K562 (cell line): ENCODE data around the gene NR4A2. TPM values are rescaled to one million over a fixed set of nuclear protein-coding genes. Genes with fewer than 3 reads are reported as not detected.
A peak's percentile ranks its signal among the peaks of the same experiment; 100 is the strongest.

ENCODE experiments used
- ATAC-seq: fragments of 200-7000 bp; cut with Tn5 transposase; 3 replicates; pipeline ENCODE4 v1.9.1; 2020; ENCODE audit warnings: moderate library complexity
- BruUV-seq: library from RNA; stranded (reverse); fragments of 400-500 nt; replicated peaks from 2 replicates; lab custom pipeline; 2021; lab: Mats Ljungman, UMichigan
- CTCF ChIA-PET: fragments of 300-600 bp; formaldehyde crosslinking; extraction: SDS; loops from one replicate; lab custom pipeline; 2021; ENCODE audit warnings: low intra/inter-chr PET ratio; lab: Yijun Ruan, JAX
- POLR2A ChIA-PET: fragments of 300-600, 350-650 bp; sonication (Branson Sonifier 250); formaldehyde crosslinking; extraction: SDS; loops from one replicate; lab custom pipeline; 2021; ENCODE audit warnings: antibody characterized with exemption, inconsistent platforms; lab: Yijun Ruan, JAX
- DNase-seq, 4 experiments: peaks; one replicate each; pipeline versions ENCODE4 v3.0.0 to v3.0.0-alpha.2; 2011 to 2018; ENCODE audit warnings: low spot score in 3 of 4, mixed read lengths in 3 of 4; ENCODE audit errors: extremely low read depth in 1 of 4
- FAIRE-seq: peaks from 2 replicates; lab custom pipeline; 2011; peaks lifted over from hg19 to GRCh38; lab: Jason Lieb, UNC
- H2AFZ ChIP-seq: 2 replicates; pipeline ENCODE4 v1.6.0; 2011; ENCODE audit warnings: low read depth, low read length, control low read depth, inconsistent platforms
- H3K27ac ChIP-seq: fragments of 200-600 bp; 3 replicates; pipeline ENCODE4 v1.8.0; 2011; ENCODE audit warnings: low read depth, mild to moderate bottlenecking, control low read depth, inconsistent platforms, low read length, moderate library complexity, mixed read lengths; ENCODE audit errors: extremely low read depth
- H3K27me3 ChIP-seq, 2 experiments: fragments of 300-600 bp in 1 of 2; 2 replicates in 1 of 2; 3 replicates in 1 of 2; pipeline versions ENCODE4 v1.6.0 to v1.8.0; 2011; ENCODE audit warnings: inconsistent platforms in 2 of 2, low read length in 2 of 2, mild to moderate bottlenecking in 1 of 2, mixed read lengths in 1 of 2, moderate library complexity in 1 of 2; ENCODE audit not compliant: control insufficient read depth in 2 of 2, insufficient read depth in 2 of 2
- H3K36me3 ChIP-seq: fragments of 300-600 bp; 3 replicates; pipeline ENCODE4 v1.8.0; 2011; ENCODE audit warnings: mild to moderate bottlenecking, low read length, inconsistent platforms; ENCODE audit not compliant: control insufficient read depth, insufficient read depth
- H3K4me1 ChIP-seq, 2 experiments: fragments of 200-600 bp in 1 of 2; replicated peaks in 1 of 2; 2 replicates in 1 of 2; 3 replicates in 1 of 2; pipeline versions ENCODE4 v1.5.1 to v1.8.0; 2011; ENCODE audit warnings: inconsistent platforms in 2 of 2, low read length in 2 of 2, mild to moderate bottlenecking in 1 of 2, mixed read lengths in 1 of 2, moderate library complexity in 1 of 2; ENCODE audit not compliant: control insufficient read depth in 2 of 2, insufficient read depth in 2 of 2
- H3K4me2 ChIP-seq: 2 replicates; pipeline ENCODE4 v1.6.1; 2011; ENCODE audit warnings: low read length, control low read depth, inconsistent platforms, mixed read lengths; ENCODE audit not compliant: insufficient read depth
- H3K4me3 ChIP-seq: fragments of 200-600 bp; sonication (generic), shearing (Covaris generic); 2 replicates; pipeline ENCODE4 v1.5.1; 2016; ENCODE audit warnings: control low read depth, inconsistent platforms
- H3K79me2 ChIP-seq: fragments of 200-600 bp; 3 replicates; pipeline ENCODE4 v1.8.0; 2011; ENCODE audit warnings: low read length, inconsistent platforms; ENCODE audit not compliant: control insufficient read depth, insufficient read depth
- H3K9ac ChIP-seq, 2 experiments: 2 replicates each; pipeline versions ENCODE4 v1.6.0 to v1.6.1; 2011; ENCODE audit warnings: low read depth in 2 of 2, low read length in 2 of 2, control low read depth in 1 of 2, inconsistent platforms in 1 of 2, mild to moderate bottlenecking in 1 of 2, mixed read lengths in 1 of 2; ENCODE audit not compliant: insufficient read depth in 1 of 2
- H3K9me1 ChIP-seq: one replicate; pipeline ENCODE4 v1.6.0; 2011; ENCODE audit warnings: inconsistent platforms, mild to moderate bottlenecking, low read length, moderate library complexity; ENCODE audit not compliant: control insufficient read depth, insufficient read depth
- H3K9me3 ChIP-seq: replicated peaks from 2 replicates; pipeline ENCODE4 v1.5.1; 2011; ENCODE audit warnings: low read depth, low read length, inconsistent platforms; ENCODE audit not compliant: control insufficient read depth, insufficient read depth
- H4K20me1 ChIP-seq: replicated peaks from 2 replicates; pipeline ENCODE4 v1.6.1; 2011; ENCODE audit warnings: low read length, inconsistent platforms, mixed read lengths; ENCODE audit not compliant: control insufficient read depth, insufficient read depth
- E2F1 ChIP-seq: sonication (generic); formaldehyde crosslinking; IDR thresholded peaks from 2 replicates; pipeline ENCODE4 v1.8.1; 2023; ENCODE audit warnings: mild to moderate bottlenecking, missing genetic modification reagents, moderate library complexity
- KDM4B ChIP-seq, 2 experiments: fragments of 450-650 bp in 1 of 2; sonication (generic) in 1 of 2; IDR thresholded peaks; 2 replicates each; pipeline ENCODE4 v1.6.1; 2016 to 2017; ENCODE audit warnings: borderline replicate concordance in 2 of 2, antibody characterized with exemption in 1 of 2, low read depth in 1 of 2, mild to moderate bottlenecking in 1 of 2
- MAZ ChIP-seq, 2 experiments: fragments of 450-650 bp in 1 of 2; sonication (generic) in 1 of 2; formaldehyde crosslinking; IDR thresholded peaks in 1 of 2; conservative IDR thresholded peaks in 1 of 2; 2 replicates each; pipeline versions ENCODE4 v1.4.0 to v1.5.0; 2020; ENCODE audit warnings: mild to moderate bottlenecking in 1 of 2, missing genetic modification reagents in 1 of 2
- MYC ChIP-seq, 2 experiments: fragments of 250-450 bp in 1 of 2; sonication (Bioruptor Pico) in 1 of 2; IDR thresholded peaks; 2 replicates each; pipeline versions ENCODE4 v1.5.1 to v1.6.1; 2012 to 2021; ENCODE audit warnings: low read depth in 2 of 2, borderline replicate concordance in 1 of 2, improper control_type of control experiment in 1 of 2, low read length in 1 of 2, mild to moderate bottlenecking in 1 of 2, moderate library complexity in 1 of 2
- NFRKB ChIP-seq: fragments of 450-650 bp; IDR thresholded peaks from 2 replicates; pipeline ENCODE4 v1.6.1; 2016; ENCODE audit warnings: low read depth
- POLR2G ChIP-seq: fragments of 200-400 bp; formaldehyde crosslinking; IDR thresholded peaks from 2 replicates; pipeline ENCODE4 v1.6.1; 2017; ENCODE audit warnings: low read depth, mild to moderate bottlenecking, antibody characterized with exemption, low read length, moderate library complexity
- RB1 ChIP-seq: fragments of 450-650 bp; IDR thresholded peaks from 2 replicates; pipeline ENCODE4 v1.6.1; 2017; ENCODE audit warnings: low read depth, mild to moderate bottlenecking
- RBM22 ChIP-seq: fragments of 200-400 bp; formaldehyde crosslinking; IDR thresholded peaks from 2 replicates; pipeline ENCODE4 v1.6.1; 2018; ENCODE audit warnings: low read length, low read depth; ENCODE audit not compliant: poor library complexity, severe bottlenecking
- SUPT5H ChIP-seq: fragments of 450-650 bp; IDR thresholded peaks from 2 replicates; pipeline ENCODE4 v1.6.1; 2016
- TAF7 ChIP-seq: fragments of 450-650 bp; IDR thresholded peaks from 2 replicates; pipeline ENCODE4 v1.6.1; 2016; ENCODE audit warnings: missing genetic modification characterization, missing compliant biosample characterization
- TBP ChIP-seq: optimal IDR thresholded peaks from 2 replicates; pipeline ENCODE3; 2011; ENCODE audit warnings: low read depth, low read length, improper control_type of control experiment
- ZBTB43 ChIP-seq: sonication (generic); formaldehyde crosslinking; IDR thresholded peaks from 2 replicates; pipeline ENCODE4 v1.8.0; 2023; ENCODE audit warnings: mild to moderate bottlenecking, missing genetic modification reagents
- ZNF263 ChIP-seq: sonication (generic); formaldehyde crosslinking; IDR thresholded peaks from 2 replicates; pipeline ENCODE4 v1.8.0; 2022; ENCODE audit warnings: mild to moderate bottlenecking, missing genetic modification reagents, borderline replicate concordance
- ZNF395 ChIP-seq: fragments of 200-800 bp; sonication (Bioruptor generic); IDR thresholded peaks from 2 replicates; pipeline ENCODE4 v1.6.1; 2017; ENCODE audit warnings: missing genetic modification characterization, missing compliant biosample characterization
- ZNF778 ChIP-seq: fragments of 450-650 bp; formaldehyde crosslinking; IDR thresholded peaks from 2 replicates; pipeline ENCODE4 v1.4.0; 2020; ENCODE audit warnings: mild to moderate bottlenecking, moderate library complexity
- ZNF785 ChIP-seq: fragments of 250-450 bp; sonication (Bioruptor Pico); IDR thresholded peaks from 2 replicates; pipeline ENCODE4 v1.4.0; 2020; ENCODE audit warnings: mild to moderate bottlenecking
- WGBS: fragments of 100-300 bp; shearing (Covaris generic); methylation state at CpG from one replicate; pipeline ENCODE4 v1.1.6; 2016; ENCODE audit warnings: low coverage, mixed read lengths; ENCODE audit not compliant: insufficient coverage; ENCODE audit errors: missing lambda C conversion rate; 5-methylcytosine and 5-hydroxymethylcytosine counted together
- in situ Hi-C: fragments of 300-500 bp; cut with MboI; formaldehyde crosslinking; loops from 4 replicates; pipeline ENCODE4 v1.15.0; 2018; ENCODE audit warnings: inconsistent platforms, mixed read lengths
- intact Hi-C: fragments of 100-400 bp; cut with micrococcal nuclease; formaldehyde crosslinking; loops from 2 replicates; pipeline ENCODE4 v1.14.2; 2022
- polyA plus RNA-seq, 8 experiments: library from polyadenylated mRNA; depleted of rRNA in 4 of 8; stranded (reverse) in 5 of 8; unstranded in 3 of 8; fragments of >200 nt; fragmentation: Nextera tagmentation in 2 of 8; fragmentation: Illumina TruSeq in 1 of 8; extraction: Ambion mirVana in 2 of 8; extraction: Trizol in 1 of 8; gene quantifications; 2 replicates each; pipeline versions ENCODE4 v1.2.1 to v1.2.3, GENCODE V29; 2011 to 2014; ENCODE audit warnings: inconsistent platforms in 1 of 8, missing spikeins in 1 of 8
- total RNA-seq, 7 experiments: library from RNA; depleted of rRNA in 6 of 7; stranded (reverse); fragments of >200 nt in 6 of 7; fragmentation: Illumina TruSeq in 2 of 7; extraction: Trizol in 2 of 7; gene quantifications; 2 replicates each; pipeline versions ENCODE4 v1.2.1 to v1.2.3, GENCODE V29; 2011 to 2021; ENCODE audit warnings: low replicate concordance in 1 of 7

NR4A2 gene
- total and polyA plus RNA-seq, 9 of the 15 experiments (the other 6 are each of a cell fraction or from before 2014, with no cell fraction given), result 0.94 to 5.1 (median 1.3) TPM

GRCh38 chr2:156333951-156334495, 1.5 kb upstream of the NR4A2 start:
- Histone ChIP-seq H3K36me3 (peaks cover 10% of the 10 kb centered on the region; the same call in 1 of the 3 replicates), H3K79me2 (peaks cover 26% of the 10 kb centered on the region), H3K4me2 (peak overlapping the region; percentile 85), H3K9me1 (no peaks in the 10 kb centered on the region), H3K27ac (peak overlapping the region; percentile 88), H3K4me1 (peaks cover 13 to 26% of the 10 kb centered on the region in 2 experiments), H2AFZ (peak overlapping the region; percentile 90), H3K9ac (peak overlapping the region; percentile 84 to 96), H3K4me3 (peak overlapping the region; percentile 80), H3K9me3 (no peaks in the 10 kb centered on the region), H4K20me1 (no peaks in the 10 kb centered on the region), H3K27me3 (no peaks in the 10 kb centered on the region)
- ChIA-PET POLR2A (interaction anchor here (0.6 to 4.8 kb wide), 22 partner anchors 8 to 915 kb away, joined by 3 to 33 read pairs (median 4); no protein-coding TSS in a partner anchor), CTCF (interaction anchor here (1.5 kb wide), 1 partner anchor 256 kb away, joined by 6 read pairs; no protein-coding TSS in a partner anchor)
- peak; percentile 18 for ATAC-seq
- intact Hi-C loops, result loop anchor here (1.0 to 5.0 kb wide), 4 partner anchors 7 to 973 kb away; no protein-coding TSS in a partner anchor
- BruUV-seq, result no TSS peak
- in situ Hi-C loops, result loop anchor here (10.0 to 25.0 kb wide), 2 partner anchors 251 to 878 kb away; no protein-coding TSS in a partner anchor
- FAIRE-seq, result no peak
- under 1% methylated on average over 46 of the region's 48 CpGs for WGBS
- DNase-seq, result peak in 3 of 4 experiments; percentile 57 to 75 (median 68)
- no peak for TF ChIP-seq ZNF395 (CRISPR knock-in tag)
- TF ChIP-seq TBP, result peak; percentile 25
- TF ChIP-seq RBM22, result peak; percentile 85
- TF ChIP-seq ZNF778, result no peak
- TF ChIP-seq SUPT5H, result peak; percentile 67
- TF ChIP-seq POLR2G, result peak; percentile 91
- TF ChIP-seq MAZ (CRISPR knock-in tag; conservative IDR thresholded peaks at IDR 0.05 in 1 of 2, IDR thresholded peaks at IDR 0.05 in 1 of 2), result peak; percentile 78 to 88
- TF ChIP-seq TAF7 (tag), result peak; percentile 59; the same call in 1 of the 2 replicates
- 0 out of 2 replicates have a peak, but pooled peaks have one; percentile 46 for TF ChIP-seq E2F1
- TF ChIP-seq RB1, result peak; percentile 33; the same call in 1 of the 2 replicates
- TF ChIP-seq MYC (IDR thresholded peaks at IDR 0.05; ENCODE audit: low read depth, low read length), result 0 out of 2 replicates have a peak, but pooled peaks have one; percentile 24
- no peak for TF ChIP-seq MYC (CRISPR knock-in tag; IDR thresholded peaks at IDR 0.05; ENCODE audit: borderline replicate concordance, low read depth)
- no peak for TF ChIP-seq ZNF785 (CRISPR knock-in tag)
- no peak for TF ChIP-seq ZBTB43 (CRISPR knock-in tag)
- peak in 1 of 2 experiments; percentile 60; a peak in 1 of 4 replicates for TF ChIP-seq KDM4B (IDR thresholded peaks at IDR 0.05; ENCODE audit: borderline replicate concordance in 2 of 2, low read depth in 1 of 2)
- 0 out of 2 replicates have a peak, but pooled peaks have one; percentile 11 for TF ChIP-seq ZNF263 (CRISPR knock-in tag)
- TF ChIP-seq NFRKB, result 0 out of 2 replicates have a peak, but pooled peaks have one; percentile 10
